Central memory CD4-positive, alpha-beta T cell (primary cell): ENCODE measurements around the gene CD99L2.
"Not testable (repeated sequence)": the region's sequence is repeated elsewhere in the genome, so short reads cannot be mapped to it uniquely, and the experiment has no call there.

Source experiments
- DNase-seq: peaks from one replicate; pipeline ENCODE4 v3.0.0; 2022

Gene CD99L2

DNA sequence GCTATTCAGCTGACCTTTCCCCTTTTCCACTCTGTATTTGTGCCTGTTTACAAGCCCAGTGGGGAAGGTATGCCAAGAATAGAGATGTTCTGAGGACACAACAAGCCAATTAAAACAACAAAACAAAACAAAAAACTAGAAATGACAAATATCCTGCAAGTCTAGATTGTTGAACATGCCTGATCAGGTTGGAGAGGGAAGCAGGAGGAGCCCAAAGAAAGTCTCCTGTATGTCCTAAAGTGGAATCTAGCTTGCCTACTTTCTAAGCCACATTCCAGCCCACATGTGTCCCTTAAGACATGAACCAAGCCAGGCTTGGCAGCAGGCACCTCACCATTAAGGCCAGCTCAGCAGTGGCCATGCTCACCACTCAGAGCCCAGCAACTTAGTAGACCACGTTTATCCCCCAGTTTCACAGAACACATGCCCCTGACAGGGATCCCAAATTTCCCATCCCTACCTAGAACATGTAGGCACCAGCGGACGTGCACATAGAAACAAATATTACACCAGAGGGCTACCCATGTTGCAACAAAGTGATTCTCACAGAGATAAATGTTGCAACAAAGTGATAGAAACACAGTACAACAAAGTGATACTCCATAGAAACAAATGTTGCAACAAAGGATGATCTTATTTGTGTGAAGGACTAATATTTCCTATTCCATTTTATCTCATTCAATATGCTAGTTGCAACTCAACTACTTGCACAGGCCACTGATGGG, 48.3 kb downstream of the CD99L2 start:
- DNase-seq: no peak

DNA sequence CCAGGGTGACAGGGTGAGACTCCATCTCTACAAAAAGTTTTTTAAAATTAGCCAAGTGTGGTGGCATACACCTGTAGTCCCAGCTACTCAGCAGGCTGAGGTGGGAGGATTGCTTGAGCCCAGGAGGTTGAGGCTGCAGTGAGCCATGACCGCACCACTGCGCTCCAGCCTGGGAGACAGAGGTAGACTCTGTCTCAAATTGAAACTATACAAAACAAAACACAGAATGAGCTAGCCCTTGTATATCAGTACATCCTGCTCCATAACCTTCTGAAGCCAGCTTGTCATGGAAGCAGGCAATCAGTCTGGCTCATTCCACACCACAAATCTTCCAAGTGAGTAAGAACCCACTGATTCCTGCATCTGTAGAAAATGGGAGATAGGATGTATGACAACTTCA, 49.0 kb downstream of the CD99L2 start:
- no peak for DNase-seq

GRCh38 chrX:150848914-150849365, 49.5 kb downstream of the CD99L2 start:
- DNase-seq: no peak

DNA sequence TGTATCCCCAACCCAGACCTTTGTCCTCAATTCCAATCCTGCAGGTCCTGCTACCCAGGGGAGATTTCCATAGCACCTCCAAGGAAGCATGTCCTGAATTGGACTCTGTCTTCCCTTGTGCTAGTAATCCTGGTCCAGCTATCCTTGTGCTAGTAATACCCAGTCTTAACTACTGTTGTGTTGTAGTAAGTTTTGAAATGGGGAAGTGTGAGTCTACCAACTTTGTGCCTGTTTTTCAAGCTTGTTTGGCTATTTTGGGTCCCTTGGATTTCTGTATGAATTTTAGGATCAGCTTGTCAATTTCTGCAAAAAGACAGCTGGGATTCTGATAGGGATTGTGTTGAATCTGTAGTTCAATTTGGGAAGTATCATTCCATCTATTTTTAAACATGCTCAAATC, 51.4 kb downstream of the CD99L2 start:
- no peak for DNase-seq

- DNase-seq: no peak
Measured at GRCh38 chrX:150846130-150846529, 52.3 kb downstream of the CD99L2 start.

DNA sequence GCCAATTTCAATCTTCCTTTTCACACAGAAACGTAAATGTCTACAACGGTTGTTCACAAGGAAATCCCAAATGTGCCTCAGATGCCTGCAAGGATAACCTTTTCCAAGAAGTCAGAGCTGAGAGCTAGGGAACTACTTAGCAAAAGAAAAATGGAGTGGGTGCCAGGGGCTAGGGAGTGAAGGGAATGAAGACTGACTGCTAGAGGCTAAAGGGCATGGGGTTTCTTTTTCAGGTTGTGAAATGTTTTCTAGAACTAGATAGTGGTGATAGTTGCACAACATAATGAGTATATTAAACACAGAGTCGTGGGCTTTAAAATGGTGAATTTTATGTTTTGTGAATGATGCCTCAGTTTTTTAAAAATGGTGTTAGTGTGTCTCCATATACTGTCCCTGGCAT, 53.4 kb downstream of the CD99L2 start:
- no peak for DNase-seq

DNA sequence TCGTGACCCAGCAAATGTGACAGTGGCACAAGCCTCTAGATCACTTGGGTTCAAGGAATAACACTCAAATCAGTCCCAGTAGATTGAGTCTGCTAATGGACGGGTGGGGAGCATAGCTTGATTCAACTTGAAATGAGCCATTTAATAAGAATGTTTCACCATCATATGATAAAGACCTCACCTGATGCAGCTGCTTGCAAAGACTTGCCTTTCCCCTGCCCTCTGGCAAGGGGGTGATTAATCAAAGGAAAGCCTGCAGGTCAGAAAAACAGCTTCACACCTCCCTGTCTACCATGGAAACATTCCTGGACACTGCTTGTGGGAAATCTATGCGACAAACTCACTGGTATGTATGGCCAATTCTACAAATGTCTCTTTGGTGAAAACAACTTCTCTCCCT, 54.5 kb downstream of the CD99L2 start:
- DNase-seq: no peak

- no peak for DNase-seq
Measured at GRCh38 chrX:150842198-150842685, 56.2 kb downstream of the CD99L2 start.

GRCh38 chrX:150841456-150842197, 56.8 kb downstream of the CD99L2 start:
- no peak for DNase-seq

DNA sequence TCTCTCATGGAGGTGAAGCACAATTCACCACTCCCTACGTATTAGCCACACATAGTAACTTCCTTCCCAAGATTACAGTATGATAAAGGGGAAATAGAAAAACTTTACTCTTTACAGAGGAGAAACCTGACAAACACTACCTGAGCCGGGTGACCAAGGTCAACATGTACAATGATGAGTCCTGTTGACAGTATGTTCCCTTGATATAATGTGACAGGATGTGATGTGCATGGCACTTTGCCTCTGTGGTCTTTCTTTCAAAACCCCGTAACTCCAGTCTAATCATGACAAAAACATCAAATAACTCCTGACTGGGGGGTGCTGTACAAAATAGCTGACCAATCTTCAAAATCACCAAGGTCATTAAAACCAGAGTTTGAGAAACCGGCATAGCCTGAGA, 60.6 kb downstream of the CD99L2 start:
- no peak for DNase-seq

DNA sequence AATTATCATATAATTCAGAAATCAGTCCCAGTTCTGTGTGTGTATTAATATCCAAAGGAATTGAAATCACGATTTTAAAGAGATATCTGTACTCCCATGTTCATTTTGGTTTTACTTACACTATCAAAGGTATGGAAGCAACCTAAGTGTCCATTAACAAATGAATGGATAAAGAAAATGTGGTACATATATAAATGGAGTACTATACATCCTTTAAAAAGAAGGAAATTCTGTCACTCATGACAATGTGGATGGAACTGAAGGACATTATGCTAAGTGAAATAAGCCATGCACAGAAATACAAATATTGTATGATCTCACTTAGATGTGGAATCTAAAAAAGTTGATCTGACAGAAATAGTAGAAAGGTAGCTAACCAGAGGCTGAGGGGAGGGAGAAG, 63.8 kb downstream of the CD99L2 start:
- DNase-seq: no peak

DNA sequence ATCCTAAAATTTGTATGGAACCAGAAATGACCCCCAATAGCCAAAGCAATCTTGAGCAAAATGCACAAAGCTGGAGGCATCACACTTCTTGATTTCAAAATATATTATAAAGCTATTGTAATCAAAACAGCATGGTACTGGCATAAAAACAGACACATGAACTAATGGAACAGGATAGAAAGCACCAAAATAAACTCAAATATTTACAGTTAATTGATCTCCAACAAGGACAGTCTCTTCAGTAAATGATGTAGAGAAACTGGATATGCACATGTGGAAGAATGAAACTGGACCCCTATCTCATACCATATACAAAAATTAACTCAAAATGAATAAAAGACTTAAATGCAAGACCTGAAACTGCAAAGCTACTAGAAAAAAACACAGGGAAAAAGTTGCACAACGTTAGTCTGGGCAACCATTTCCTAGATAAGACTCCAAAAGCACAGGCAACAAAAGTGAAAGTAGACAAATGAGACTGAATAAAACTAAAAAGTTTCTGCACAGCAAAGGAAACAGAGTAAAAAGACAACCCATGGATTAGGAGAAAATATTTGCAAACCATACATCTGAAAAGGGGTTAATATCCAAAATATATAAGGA, 64.9 kb downstream of the CD99L2 start:
- DNase-seq: no peak

DNA sequence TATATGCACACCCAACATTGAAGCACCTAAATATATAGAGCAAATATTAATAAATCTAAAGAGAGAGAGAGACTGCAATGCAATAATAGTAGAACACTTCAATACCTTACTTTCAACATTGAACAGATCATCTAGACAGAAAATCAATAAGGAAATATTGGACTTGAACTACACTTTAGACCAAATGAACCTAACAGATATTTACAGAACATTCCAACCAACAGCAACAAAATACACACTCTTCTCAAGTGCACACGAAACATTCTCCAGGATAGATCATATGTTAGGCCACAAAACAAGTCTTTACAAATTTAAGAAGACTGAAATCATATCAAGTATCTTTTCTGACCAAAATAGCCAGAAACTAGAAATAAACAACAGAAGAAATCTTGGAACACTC, 66.6 kb downstream of the CD99L2 start:
- no peak for DNase-seq

- DNase-seq: no peak
Measured at GRCh38 chrX:150828785-150829184, 69.7 kb downstream of the CD99L2 start.

DNA sequence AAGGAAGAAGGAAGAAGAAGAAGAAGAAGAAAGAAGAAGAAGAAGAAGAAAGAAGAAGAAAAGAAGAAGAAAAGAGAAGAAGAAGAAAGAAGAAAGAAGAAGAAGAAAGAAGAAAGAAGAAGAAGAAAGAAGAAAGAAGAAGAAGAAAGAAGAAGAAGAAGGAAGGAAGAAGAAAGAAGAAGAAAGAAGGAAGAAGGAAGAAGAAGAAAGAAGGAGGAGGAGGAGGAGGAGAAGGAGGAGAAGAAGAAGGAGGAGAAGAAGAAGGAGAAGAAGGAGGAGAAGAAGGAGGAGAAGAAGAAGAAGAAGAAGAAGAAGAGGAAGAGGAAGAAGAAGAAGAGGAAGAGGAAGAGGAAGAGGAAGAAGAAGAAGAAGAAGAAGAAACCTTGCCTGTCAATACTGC, 74.1 kb downstream of the CD99L2 start:
- not testable (repeated sequence) for DNase-seq

DNA sequence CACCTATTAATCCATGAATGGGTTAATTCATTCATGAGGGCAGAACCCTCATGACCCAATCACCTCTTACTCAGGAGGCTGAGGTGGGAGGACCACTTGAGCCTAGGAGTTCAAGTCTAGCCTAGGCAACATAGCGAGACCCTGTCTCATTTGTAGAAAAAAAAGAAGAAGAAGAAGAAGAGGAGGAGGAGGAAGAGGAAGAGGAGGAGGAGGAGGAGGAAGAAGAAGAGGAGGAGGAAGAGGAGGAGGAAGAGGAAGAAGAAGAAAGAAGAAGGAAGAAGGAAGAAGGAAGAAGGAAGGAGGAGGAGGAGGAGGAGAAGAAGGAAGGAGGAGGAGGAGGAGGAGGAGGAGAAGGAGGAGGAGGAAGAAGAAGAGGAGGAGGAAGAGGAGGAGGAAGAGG, 74.6 kb downstream of the CD99L2 start:
- DNase-seq: not testable (repeated sequence)

- no peak for DNase-seq
Measured at GRCh38 chrX:150821971-150822370, 76.5 kb downstream of the CD99L2 start.

- no peak for DNase-seq
Measured at GRCh38 chrX:150813922-150814321, 84.5 kb downstream of the CD99L2 start.

DNA sequence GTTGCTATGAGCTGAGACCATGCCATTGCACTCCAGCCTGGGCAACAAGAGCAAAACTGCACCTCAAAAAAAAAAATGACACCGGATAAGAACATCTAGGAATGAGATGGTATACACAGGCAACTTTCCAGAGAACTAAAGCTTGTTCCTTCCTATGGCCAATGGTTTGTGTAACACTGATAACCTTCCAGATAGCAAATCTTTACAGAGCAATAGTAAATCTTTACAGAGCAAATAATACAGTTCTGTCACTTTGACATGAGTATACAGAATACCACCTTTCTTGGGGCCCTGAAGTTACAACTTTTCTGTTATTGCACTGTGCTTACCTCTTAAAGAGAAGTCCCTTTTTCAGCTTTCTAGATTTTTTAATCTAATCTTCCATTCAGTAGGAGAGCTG, 91.6 kb downstream of the CD99L2 start:
- DNase-seq: no peak

DNA sequence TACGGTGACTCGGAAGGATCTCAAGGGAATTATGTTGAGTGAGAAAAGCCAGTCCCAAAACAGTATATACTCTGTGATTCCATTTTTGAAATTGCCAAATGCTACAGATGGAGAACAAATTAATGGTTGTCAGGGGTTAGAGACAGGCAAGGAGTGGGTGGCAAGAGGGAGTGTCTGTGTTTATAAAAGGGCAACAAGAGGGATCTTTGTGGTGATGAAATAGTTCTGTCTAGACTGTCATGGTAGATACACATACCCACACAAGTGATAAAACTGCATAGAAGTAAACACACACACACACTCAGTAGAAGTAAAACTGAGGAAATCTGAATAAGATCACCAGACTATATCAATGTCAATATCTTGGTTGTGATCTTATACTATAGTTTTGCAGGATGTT, 92.7 kb downstream of the CD99L2 start:
- DNase-seq: no peak

DNA sequence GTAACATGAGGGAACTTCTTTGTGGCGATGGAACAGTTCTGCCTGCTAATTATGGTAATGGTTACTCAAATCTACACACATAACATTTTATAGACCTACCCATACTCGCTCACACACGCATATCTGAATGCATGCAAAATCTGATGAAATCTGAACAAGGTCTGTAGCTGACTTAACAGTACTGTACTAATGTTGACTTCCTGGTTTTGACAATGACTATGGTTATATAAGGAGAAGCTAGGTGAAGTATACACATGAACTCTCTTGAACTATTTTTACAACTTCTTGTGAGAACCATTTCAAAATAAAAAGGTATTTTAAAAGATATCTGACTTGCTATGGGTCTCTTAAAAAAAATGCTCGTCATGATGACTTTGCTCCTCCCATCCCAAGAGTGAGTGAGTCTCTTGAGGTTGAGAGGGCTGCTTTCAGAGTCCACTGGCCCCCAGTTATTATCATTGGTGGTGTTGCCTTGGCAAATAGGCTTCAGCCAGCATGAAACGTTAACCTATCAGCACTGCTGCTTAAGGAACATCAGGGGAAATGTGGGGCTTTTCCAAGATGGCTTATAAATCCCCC, 105.4 kb downstream of the CD99L2 start:
- DNase-seq: no peak

- no peak for DNase-seq
Measured at GRCh38 chrX:150790021-150790420, 108.4 kb downstream of the CD99L2 start.

- DNase-seq: no peak
Measured at GRCh38 chrX:150781677-150782076, 116.8 kb downstream of the CD99L2 start.

- no peak for DNase-seq
Measured at GRCh38 chrX:150779385-150779784, 119.1 kb downstream of the CD99L2 start.
